Thymus (tissue), 11 donors: ENCODE measurements around the gene PLK5. TPM values are rescaled to one million over a fixed set of nuclear protein-coding genes. Genes with fewer than 3 reads are reported as not detected.

Experiments used
- DNase-seq, 9 donors: peaks; one replicate each; pipeline ENCODE4 v3.0.0-alpha.2; 2013; ENCODE audit warnings: low spot score in 9 of 9, low read depth in 6 of 9, missing footprints in 1 of 9
- H3K27ac ChIP-seq, 2 donors: one replicate each; pipeline ENCODE4 v1.5.1; 2013; ENCODE audit warnings: control low read depth in 1 of 2, low read depth in 1 of 2, low read length in 1 of 2, mild to moderate bottlenecking in 1 of 2, moderate library complexity in 1 of 2
- H3K27me3 ChIP-seq, 2 donors: one replicate each; pipeline ENCODE4 v1.5.1; 2013; ENCODE audit warnings: low read length in 1 of 2; ENCODE audit not compliant: control insufficient read depth in 2 of 2, insufficient read depth in 1 of 2
- H3K36me3 ChIP-seq, 2 donors: one replicate each; pipeline ENCODE4 v1.5.1; 2013; ENCODE audit warnings: low read length in 1 of 2, mild to moderate bottlenecking in 1 of 2, moderate library complexity in 1 of 2; ENCODE audit not compliant: control insufficient read depth in 2 of 2, insufficient read depth in 2 of 2
- H3K4me1 ChIP-seq, 2 donors: one replicate each; pipeline ENCODE4 v1.5.1; 2013; ENCODE audit warnings: low read length in 2 of 2; ENCODE audit not compliant: control insufficient read depth in 2 of 2, insufficient read depth in 2 of 2
- H3K4me3 ChIP-seq, 2 donors: one replicate each; pipeline ENCODE4 v1.5.1; 2013; ENCODE audit warnings: low read length in 2 of 2, control low read depth in 1 of 2, mild to moderate bottlenecking in 1 of 2
- H3K9me3 ChIP-seq, 2 donors: one replicate each; pipeline ENCODE4 v1.5.1; 2013; ENCODE audit warnings: low read length in 1 of 2, mild to moderate bottlenecking in 1 of 2; ENCODE audit not compliant: control insufficient read depth in 2 of 2, insufficient read depth in 1 of 2
- WGBS: extraction: QIAGEN DNeasy Blood & Tissue Kit; methylation state at CpG from one replicate; pipeline ENCODE4 v1.1.7; 2013; 5-methylcytosine and 5-hydroxymethylcytosine counted together
- polyA plus RNA-seq: library from polyadenylated mRNA; stranded (reverse); fragments of 200-250 nt; gene quantifications from one replicate; pipeline ENCODE4 v1.2.3, GENCODE V29; 2013
- total RNA-seq: library from RNA; stranded (reverse); fragments of 120-200 nt; gene quantifications from one replicate; pipeline ENCODE4 v1.2.4, GENCODE V29; 2013
- donor health status: healthy.

PLK5 gene
- total and polyA plus RNA-seq, 2 donors = 0.09 to 0.25 TPM

- peak in 8 of 9 donors; percentile 34 to 87 (median 69) for DNase-seq
Observed at GRCh38 chr19:1568320-1569019, 44.6 kb downstream of the PLK5 start, which contains the start of gene MEX3D. MEX3D (minus strand) TSS chr19:1568325; CDS start chr19:1568058, 267 bp downstream.

GRCh38 chr19:1569997-1570396 lies 46.1 kb downstream of the PLK5 start:
- Histone ChIP-seq H3K4me1 (peaks cover 6 to 12% of the 10 kb centered on the region in 2 donors), H3K9me3 (peaks cover 0 to 17% of the 10 kb centered on the region in 2 donors), H3K27ac (no peak overlapping the region), H3K36me3 (peaks cover 0 to 3% of the 10 kb centered on the region in 2 donors), H3K4me3 (no peak overlapping the region), H3K27me3 (peaks cover 17 to 46% of the 10 kb centered on the region in 2 donors)
- DNase-seq = no peak
- WGBS = 66% methylated on average over 4 of the region's 4 CpGs

More at GRCh38 chr19:1568320-1569019, 44.6 kb downstream of the PLK5 start, which contains the start of gene MEX3D:
- 10% methylated on average over 60 of the region's 63 CpGs for WGBS
- Histone ChIP-seq H3K9me3 (peaks cover 0 to 21% of the 10 kb centered on the region in 2 donors), H3K27me3 (peaks cover 17 to 46% of the 10 kb centered on the region in 2 donors), H3K27ac (peak within 1 kb of the TSS in 1 of 2 donors; percentile 38), H3K4me1 (peaks cover 6 to 12% of the 10 kb centered on the region in 2 donors), H3K4me3 (peak within 1 kb of the TSS in 1 of 2 donors; percentile 74), H3K36me3 (no peaks in the 10 kb centered on the region)

- DNase-seq = no peak
- Histone ChIP-seq H3K4me3 (no peak overlapping the region), H3K27me3 (peaks cover 17 to 41% of the 10 kb centered on the region in 2 donors), H3K4me1 (peaks cover 6 to 12% of the 10 kb centered on the region in 2 donors), H3K9me3 (peaks cover 0 to 14% of the 10 kb centered on the region in 2 donors), H3K27ac (no peak overlapping the region), H3K36me3 (peaks cover 0 to 4% of the 10 kb centered on the region in 2 donors)
- 94% methylated on average over 13 of the region's 13 CpGs for WGBS
Observed at GRCh38 chr19:1570836-1571235, 47.0 kb downstream of the PLK5 start.

GRCh38 chr19:1571358-1571757 lies 47.5 kb downstream of the PLK5 start:
- WGBS = 96% methylated on average over 12 of the region's 12 CpGs
- Histone ChIP-seq H3K36me3 (peaks cover 2 to 9% of the 10 kb centered on the region in 2 donors), H3K27me3 (peaks cover 14 to 35% of the 10 kb centered on the region in 2 donors), H3K4me3 (no peak overlapping the region), H3K9me3 (peaks cover 0 to 10% of the 10 kb centered on the region in 2 donors), H3K4me1 (peaks cover 6 to 12% of the 10 kb centered on the region in 2 donors), H3K27ac (no peak overlapping the region)
- DNase-seq = no peak

GRCh38 chr19:1572795-1573194 lies 48.9 kb downstream of the PLK5 start:
- Histone ChIP-seq H3K4me3 (no peak overlapping the region), H3K36me3 (peaks cover 16 to 23% of the 10 kb centered on the region in 2 donors), H3K27ac (no peak overlapping the region), H3K9me3 (peaks cover 0 to 10% of the 10 kb centered on the region in 2 donors), H3K27me3 (peaks cover 0 to 25% of the 10 kb centered on the region in 2 donors), H3K4me1 (peaks cover 0 to 10% of the 10 kb centered on the region in 2 donors)
- no peak for DNase-seq
- WGBS = 94% methylated on average over 9 of the region's 9 CpGs

DNA sequence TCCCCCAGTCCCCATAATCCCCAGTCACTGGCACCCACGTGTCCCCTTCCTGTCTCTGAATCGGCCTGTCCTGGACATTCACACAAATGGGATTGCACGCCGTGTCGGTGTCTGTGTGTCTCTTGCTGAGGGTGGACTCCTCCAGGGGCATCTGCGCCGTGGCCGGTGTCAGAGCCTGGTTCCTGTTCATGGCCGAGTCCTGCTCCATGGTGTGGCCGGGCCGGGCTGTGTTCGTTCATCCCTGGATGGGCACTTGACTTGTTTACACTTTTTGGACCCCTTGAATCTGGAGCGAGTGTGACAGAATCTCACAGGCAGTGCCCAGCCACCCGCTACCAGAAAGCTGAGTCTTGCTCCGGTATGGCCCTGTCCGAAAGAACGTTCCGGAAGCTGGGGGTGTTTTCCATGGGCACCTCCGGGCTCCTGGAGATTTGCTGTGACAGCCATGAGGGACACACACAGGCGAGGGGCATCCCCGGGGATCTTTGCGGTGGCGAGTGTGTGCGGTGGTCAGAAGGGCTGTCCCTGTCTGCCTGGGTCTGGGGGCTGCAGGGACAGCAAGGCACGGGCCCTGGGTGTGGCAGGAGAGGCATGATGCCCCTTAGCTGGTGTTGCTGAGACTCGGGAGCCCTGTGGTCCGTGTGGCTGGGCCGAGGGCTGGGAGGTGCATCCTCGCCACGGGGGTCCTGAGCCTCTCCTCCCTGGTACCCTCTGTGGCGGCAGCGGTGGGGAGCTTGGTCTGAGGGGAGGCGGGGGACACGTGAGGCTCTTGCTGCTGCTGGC lies 50.7 kb downstream of the PLK5 start:
- no peak overlapping the region for H3K27ac ChIP-seq
- H3K36me3 ChIP-seq = peaks cover 32 to 39% of the 10 kb centered on the region in 2 donors
- peaks cover 0 to 15% of the 10 kb centered on the region in 2 donors for H3K27me3 ChIP-seq
- H3K4me1 ChIP-seq = peaks cover 0 to 2% of the 10 kb centered on the region in 2 donors
- H3K9me3 ChIP-seq = peaks cover 1 to 2% of the 10 kb centered on the region in 2 donors
- H3K4me3 ChIP-seq = no peak overlapping the region
- 95% methylated on average over 34 of the region's 34 CpGs for WGBS
- no peak for DNase-seq

DNA sequence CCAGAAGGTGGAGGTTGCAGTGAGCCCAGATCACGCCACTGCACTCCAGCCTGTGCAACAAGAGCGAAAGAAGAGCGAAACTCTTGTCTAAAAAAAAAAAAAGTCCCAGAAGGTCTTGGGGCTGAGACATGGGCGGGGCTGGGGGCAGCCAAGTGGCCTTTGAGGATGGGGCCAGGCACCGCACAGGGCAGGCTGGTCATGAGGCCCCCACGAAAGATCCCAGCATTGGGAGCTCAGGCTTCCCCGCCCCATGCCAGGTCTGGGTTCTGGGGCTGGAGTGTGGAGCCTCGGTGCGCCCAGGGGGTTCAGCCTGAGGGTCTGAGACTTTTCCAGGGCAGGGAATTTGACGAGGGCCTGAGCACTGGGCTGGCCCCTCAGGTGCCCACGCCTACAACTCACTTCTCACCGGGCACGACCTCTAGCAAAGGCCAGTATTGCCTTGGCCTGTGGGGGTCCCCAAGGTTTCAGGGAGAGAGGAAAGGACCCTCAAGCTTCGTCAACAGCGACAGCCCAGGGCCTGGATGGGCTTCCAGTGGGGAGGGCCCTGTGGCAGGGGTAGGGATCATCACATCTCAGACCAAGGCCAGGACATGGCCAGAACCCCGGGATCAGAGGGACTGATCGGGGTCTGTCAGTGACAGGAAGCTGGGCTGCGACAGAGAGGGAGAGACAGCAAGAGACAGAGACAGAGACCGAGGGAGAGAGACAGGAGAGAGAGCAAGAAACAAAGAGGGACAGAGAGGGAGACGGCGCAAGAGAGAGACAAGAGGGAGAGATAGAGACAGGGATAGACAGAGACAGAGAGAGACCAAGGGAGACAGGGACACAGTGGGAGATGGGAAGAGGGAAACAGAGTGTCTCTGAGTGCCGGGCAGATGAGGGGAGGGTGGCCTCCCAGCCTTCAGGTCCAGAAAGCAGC lies 51.7 kb downstream of the PLK5 start:
- Histone ChIP-seq H3K27me3 (peaks cover 0 to 8% of the 10 kb centered on the region in 2 donors), H3K9me3 (peaks cover 1 to 2% of the 10 kb centered on the region in 2 donors), H3K4me1 (no peaks in the 10 kb centered on the region), H3K36me3 (peaks cover 42 to 48% of the 10 kb centered on the region in 2 donors), H3K27ac (no peak overlapping the region), H3K4me3 (no peak overlapping the region)
- WGBS = 97% methylated on average over 22 of the region's 22 CpGs
- DNase-seq = no peak

DNA sequence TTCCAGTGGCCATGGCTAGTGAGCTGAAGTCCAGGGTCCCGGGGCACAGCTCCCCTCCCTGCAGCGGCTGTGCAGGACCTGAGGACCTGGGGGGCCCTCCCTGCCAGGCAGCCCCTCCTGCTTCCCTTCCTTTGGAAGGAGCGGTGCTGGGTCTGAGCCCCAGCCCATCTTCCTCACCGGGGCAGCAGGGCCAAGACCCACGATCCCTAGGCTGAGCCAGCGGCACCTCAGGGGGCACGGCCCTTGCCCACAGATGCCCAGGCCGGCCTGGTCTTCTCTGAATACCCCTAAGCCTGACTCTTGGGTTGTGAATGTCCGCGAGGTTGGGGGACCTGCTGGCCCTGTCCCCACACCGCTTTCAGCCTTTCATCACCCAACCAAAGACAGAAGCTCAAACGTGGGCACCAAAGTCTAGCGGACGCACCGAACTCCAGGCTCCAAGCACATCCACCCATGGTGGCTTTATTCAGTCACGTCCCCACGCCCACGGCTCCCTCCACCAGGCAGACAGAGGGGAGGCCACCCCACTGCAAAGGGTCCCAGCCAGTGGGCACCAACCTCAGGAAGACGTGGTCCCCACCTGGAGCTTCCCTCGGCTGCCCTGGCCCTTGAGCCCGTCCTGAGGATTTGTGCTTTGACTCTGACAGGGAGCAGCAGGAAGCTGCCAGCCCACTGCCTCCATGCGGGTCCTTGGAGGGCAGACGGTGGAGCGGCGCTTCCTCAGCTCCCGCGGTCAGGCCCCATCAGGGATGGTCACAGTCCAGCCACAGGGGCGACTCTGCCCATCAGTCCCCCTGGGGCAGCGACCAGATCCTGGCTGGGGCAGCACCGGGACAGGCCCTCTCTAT lies 52.6 kb downstream of the PLK5 start:
- Histone ChIP-seq H3K27ac (no peak overlapping the region), H3K4me3 (no peak overlapping the region), H3K36me3 (peaks cover 51 to 57% of the 10 kb centered on the region in 2 donors), H3K4me1 (no peaks in the 10 kb centered on the region), H3K9me3 (peaks cover under 1 to 1% of the 10 kb centered on the region in 2 donors), H3K27me3 (peaks cover 0 to 2% of the 10 kb centered on the region in 2 donors)
- 97% methylated on average over 30 of the region's 30 CpGs for WGBS
- DNase-seq = no peak
